ENCODE results near the gene STK38L.
"Not testable (repeated sequence)": the region's sequence is repeated elsewhere in the genome, so short reads cannot be mapped to it uniquely, and the experiment has no call there.

The STK38L gene

GRCh38 chr12:27229367-27229766, 14.7 kb upstream of the STK38L start:
- DNase-seq: no peak

- DNase-seq: not testable (repeated sequence)
Measured at GRCh38 chr12:27231374-27231773, 12.7 kb upstream of the STK38L start.

- DNase-seq: no peak
Measured at GRCh38 chr12:27233814-27234213, 10.3 kb upstream of the STK38L start.

- DNase-seq: peak; percentile 21
Measured at GRCh38 chr12:27236498-27236897, 7.6 kb upstream of the STK38L start.

DNA sequence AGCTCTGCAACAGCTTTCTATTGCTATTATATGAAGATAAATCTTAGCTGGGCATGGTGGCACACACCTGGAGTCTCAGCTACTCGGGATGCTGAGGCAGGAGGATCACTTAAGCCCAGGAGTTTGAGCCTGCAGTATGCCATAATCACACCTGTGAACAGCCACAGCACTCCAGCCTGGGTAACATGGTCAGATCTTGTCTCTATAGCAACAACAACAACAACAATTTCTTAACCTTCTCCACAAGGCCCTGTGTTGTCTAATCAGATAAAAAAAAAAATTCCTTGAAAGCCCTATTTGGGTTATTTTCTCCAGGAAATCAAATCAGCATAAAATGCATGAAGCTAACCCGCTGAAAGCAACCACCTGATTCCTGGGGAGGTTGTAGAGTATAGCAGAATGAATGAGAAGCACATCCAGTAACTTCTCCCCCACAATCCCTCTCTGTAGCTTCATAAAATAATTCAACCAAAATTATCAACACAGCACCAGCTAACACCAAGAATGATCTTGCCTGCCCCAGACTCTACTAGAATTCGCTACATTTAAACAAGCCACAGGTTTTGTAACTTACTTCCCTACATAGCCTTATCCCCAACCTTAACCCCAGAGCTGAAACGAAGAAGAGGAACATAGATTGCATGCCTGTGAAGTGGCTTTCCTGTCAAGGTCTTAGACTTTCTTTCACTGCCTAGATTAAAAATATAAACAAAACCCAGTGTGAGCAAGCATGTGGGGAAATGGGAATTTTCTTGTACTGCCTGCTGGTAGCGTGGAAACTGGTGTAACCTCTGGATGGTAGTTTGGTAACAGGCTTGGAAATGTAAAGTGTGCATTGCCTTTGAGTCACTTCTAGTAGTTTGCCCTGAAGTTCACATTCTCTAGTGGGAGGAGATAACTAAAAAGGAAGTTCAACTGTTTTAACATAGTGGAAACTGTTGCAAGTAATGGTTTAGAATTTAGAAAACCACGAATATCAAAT, 6.0 kb upstream of the STK38L start:
- DNase-seq: no peak

DNA sequence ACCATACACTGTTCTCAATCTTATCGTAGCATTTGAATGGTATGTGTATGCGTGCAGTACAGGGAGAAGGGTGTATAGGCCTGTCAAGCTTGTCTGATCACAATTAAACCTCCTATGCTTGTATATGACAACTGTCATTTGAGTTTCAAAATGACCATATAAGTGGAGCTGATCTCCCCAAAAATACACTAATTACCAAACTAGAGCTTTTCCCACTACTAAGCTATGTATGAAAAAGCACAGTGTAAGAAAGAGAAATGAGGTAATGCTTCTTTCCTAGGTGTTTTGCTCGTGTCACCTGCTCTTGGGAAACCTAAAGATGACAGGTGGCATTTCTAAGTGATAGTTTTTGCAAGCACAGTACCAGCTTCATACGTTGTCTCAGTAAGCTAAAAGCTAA, 1.1 kb upstream of the STK38L start:
- no peak for DNase-seq

GRCh38 chr12:27244689-27245488, 803 bp downstream of the STK38L start:
- no peak for DNase-seq

- no peak for DNase-seq
Measured at GRCh38 chr12:27246141-27246540, 2.1 kb downstream of the STK38L start.

GRCh38 chr12:27246774-27247173, 2.7 kb downstream of the STK38L start:
- no peak for DNase-seq

GRCh38 chr12:27252934-27253333, 8.8 kb downstream of the STK38L start:
- no peak for DNase-seq

GRCh38 chr12:27253347-27253746, 9.3 kb downstream of the STK38L start:
- DNase-seq: no peak

GRCh38 chr12:27255806-27256205, 11.7 kb downstream of the STK38L start:
- DNase-seq: no peak

DNA sequence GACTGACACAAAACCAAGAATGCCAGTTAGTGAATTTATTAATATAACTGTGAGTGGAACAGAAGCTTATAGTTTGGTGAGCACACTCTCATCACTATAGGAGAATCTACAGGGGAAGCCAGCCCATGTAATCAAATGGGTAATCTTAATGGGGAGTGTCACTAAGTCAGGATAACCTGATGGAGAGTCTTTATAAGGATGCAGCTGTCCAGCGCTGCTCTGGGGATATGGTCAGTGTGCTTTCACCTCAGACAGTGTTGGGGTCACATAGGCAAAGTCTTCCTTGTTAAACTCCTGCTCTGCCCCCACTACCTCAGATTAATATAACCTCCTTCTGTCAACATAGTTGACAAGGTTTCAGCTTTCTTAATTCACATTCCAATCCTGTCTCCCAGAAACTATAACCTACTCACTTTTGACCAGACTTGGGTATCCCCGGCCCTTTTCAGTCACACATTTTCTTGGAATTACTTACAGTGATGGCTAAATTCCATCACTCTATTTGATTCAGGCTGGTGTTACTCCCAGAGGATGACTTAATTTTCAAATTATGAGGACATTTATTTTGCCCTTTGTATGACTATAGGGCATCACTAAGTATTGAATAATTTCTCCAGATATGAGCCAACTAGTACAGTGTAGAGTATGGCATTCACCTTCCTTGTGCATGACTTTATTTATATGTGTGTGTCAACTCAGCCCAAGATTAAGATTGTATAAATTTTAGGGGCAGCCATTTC, 13.2 kb downstream of the STK38L start:
- no peak for DNase-seq

DNA sequence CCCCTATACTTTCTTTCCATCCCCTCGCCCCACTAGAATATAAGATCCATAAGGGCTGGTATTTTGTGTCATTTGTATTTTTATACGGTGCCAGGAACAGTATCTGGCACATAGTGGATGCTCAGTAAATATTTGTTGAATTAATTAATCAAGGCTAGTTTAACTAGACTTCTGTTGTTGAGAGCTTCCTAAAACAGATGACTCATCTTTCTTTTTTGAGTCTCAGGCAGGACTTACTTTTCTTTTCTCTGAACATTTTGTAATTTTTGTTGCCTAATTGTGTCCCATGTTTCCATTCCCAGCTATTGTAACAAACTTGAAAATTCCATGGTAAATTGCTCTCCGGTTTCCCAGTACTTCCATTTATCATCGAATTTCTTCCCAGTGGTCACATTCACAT, 16.7 kb downstream of the STK38L start:
- no peak for DNase-seq

DNA sequence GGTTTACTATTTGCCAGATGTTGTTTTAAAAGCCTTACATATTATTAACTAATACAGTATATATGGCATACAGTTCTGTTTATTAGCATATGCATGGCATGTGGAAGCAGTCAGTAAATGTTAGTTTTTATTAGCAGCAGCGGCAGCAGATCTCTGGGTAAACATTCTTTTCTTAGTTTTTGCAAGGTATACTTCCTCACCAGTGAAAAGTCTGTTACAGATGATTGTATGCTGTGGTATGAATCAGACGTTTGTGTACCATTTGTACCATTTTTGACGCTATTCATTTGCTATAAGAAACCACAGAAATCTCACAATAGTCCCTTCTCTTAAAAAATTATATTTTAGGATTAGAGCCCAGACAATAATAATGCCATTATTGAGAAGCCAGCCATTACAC, 17.8 kb downstream of the STK38L start:
- DNase-seq: no peak

DNA sequence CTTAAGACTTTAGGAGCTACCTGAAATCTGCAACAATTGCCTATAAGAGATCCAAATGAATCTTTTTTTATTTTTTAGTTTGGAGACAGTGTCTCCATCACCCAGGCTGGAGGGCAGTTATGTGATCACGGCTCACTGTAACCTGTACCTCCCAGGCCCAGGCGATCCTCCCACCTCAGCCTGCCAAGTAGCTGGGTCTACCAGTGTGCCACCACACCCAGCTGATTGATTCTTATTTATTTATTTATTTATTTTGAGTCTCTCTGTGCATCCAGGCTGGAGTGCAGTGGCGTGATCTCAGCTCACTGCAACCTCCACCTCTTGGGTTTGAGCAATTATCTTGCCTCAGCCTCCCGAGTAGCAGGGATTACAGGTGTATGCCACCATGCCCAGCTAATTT, 26.1 kb downstream of the STK38L start:
- no peak for DNase-seq

- DNase-seq: no peak
Measured at GRCh38 chr12:27271206-27271605, 27.1 kb downstream of the STK38L start.

DNA sequence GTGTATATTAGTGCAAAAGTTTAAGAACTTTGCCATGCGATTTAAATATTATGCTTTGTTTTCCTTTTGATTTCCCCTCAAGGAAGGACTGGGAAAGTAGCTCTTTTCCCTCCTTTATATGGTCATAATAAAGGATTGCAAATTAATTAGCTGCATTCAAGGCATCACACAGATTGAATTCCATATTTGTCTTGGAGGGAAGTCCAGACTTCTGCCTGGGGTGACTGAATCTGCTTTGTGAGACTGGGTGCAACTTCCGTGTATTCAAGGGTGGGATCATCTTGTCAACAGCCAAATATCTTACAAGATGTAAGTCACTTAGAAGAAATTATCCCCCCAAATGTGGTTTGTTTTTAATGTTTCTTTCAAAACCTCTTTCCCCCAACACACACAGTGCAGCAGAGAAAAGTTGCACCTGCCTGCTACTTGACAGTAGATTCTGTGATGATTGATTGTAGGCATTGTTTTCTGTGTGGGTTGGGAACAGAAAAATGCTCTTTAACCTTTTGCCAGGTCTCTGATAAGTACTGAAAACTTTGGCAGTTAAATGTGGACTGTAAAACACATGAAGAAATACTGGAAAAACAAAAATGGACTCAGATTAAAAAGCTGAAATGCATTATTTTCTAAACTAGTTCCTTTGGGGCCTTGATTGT, 28.4 kb downstream of the STK38L start:
- no peak for DNase-seq

GRCh38 chr12:27273114-27273513, 29.0 kb downstream of the STK38L start:
- DNase-seq: no peak

DNA sequence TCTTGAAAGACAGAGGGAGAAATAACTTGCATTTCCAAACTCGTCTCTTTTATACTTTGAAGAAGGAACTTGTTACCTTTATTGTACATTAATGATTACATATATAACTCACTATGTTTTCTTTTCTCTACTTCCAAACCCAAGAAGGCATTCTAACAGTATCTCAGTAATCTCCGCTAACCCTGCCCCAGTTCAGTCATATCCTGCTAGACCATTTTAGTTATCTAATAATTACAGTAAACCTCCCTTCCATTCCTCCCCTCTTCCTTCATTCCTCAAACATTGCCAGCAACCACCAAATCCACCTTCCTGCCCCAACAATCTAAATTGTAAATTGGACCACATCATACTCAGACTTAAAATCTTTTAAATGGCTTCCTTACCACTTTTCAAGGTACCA, 30.6 kb downstream of the STK38L start:
- DNase-seq: no peak

DNA sequence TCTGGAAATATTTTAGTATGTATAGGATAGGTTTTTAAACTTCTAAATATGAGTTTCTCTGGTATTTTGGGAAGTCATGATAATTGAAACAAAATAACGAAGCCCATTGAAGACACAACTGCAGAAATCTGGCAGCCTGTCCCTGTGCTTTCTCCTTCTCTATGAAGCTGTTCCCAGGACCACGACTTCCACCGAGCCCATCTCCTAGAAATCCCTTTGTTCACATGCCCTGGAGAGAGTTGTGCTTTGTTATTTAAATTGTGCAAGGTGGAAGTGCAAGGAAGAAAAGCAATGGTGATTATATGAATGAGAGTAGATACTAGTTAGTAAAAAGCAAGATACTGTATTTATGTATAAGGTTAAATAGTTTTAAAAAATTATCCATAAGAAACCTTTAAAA, 32.2 kb downstream of the STK38L start:
- no peak for DNase-seq

DNA sequence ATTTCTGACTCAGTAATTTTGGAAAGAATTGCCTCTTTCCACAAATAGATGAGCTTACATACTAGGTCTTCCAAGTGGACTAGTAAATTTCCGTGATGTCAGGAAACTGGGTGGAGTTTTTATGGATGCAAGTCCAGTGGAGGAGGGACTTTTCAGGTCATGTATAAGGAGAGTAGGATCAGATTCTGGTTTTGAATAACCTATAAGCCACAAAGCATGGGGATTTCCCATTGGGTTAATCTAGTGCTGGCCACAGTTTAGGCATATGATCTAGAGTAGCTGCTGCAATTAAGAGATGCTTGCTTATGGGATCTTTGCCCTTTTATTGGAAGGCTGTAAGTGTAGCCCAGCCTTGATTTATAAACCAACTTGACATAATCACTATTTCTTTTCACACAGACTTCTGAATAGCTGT, 33.8 kb downstream of the STK38L start:
- peak; percentile 19 for DNase-seq

GRCh38 chr12:27279826-27280225, 35.7 kb downstream of the STK38L start:
- DNase-seq: no peak

All from stimulated activated CD4-positive, alpha-beta T cell treated with anti-CD3 and anti-CD28 coated beads, Interleukin-15, amount 100 ng/mL, for 24 hours (primary cell).